RWPE2 (cell line): ENCODE measurements around the gene SORCS2.

Experiments used
- ATAC-seq: fragments of 200-7000 bp; cut with Tn5 transposase; 3 replicates; pipeline ENCODE4 v1.9.1; 2021; ENCODE audit warnings: low read depth
- DNase-seq: peaks from one replicate; pipeline ENCODE4 v3.0.0-alpha.2; 2020; ENCODE audit warnings: low spot score
- H3K27ac ChIP-seq: fragments of 450-650 bp; 2 replicates; pipeline ENCODE4 v1.5.1; 2017; ENCODE audit warnings: mild to moderate bottlenecking; ENCODE audit not compliant: poor library complexity, severe bottlenecking
- H3K27me3 ChIP-seq: fragments of 250-450 bp; sonication (Bioruptor Pico); 2 replicates; pipeline ENCODE4 v1.5.1; 2021; ENCODE audit warnings: mild to moderate bottlenecking, moderate library complexity; ENCODE audit not compliant: insufficient read depth, poor library complexity, severe bottlenecking
- H3K36me3 ChIP-seq: fragments of 250-450 bp; sonication (Bioruptor Pico); 2 replicates; pipeline ENCODE4 v1.5.1; 2020; ENCODE audit warnings: low read depth, mild to moderate bottlenecking, moderate library complexity
- H3K4me1 ChIP-seq: fragments of 250-450 bp; sonication (Bioruptor Pico); 2 replicates; pipeline ENCODE4 v1.5.1; 2021; ENCODE audit warnings: mild to moderate bottlenecking, moderate library complexity; ENCODE audit not compliant: insufficient read depth, poor library complexity, severe bottlenecking
- H3K4me3 ChIP-seq: fragments of 250-450 bp; sonication (Bioruptor Pico); 2 replicates; pipeline ENCODE4 v1.5.1; 2021; ENCODE audit warnings: mild to moderate bottlenecking, moderate library complexity; ENCODE audit not compliant: severe bottlenecking
- H3K9me3 ChIP-seq: fragments of 250-450 bp; sonication (Bioruptor Pico); 2 replicates; pipeline ENCODE4 v1.5.1; 2021; ENCODE audit warnings: mild to moderate bottlenecking, moderate library complexity; ENCODE audit not compliant: severe bottlenecking
- CTCF ChIP-seq: fragments of 450-650 bp; IDR thresholded peaks from one replicate; pipeline ENCODE4 v1.5.1; 2017; ENCODE audit warnings: mild to moderate bottlenecking, moderate library complexity; ENCODE audit not compliant: poor library complexity, severe bottlenecking

SORCS2 gene

GRCh38 chr4:7195546-7196287 is 3.4 kb downstream of the SORCS2 start:
- Histone ChIP-seq H3K27ac (no peak overlapping the region), H3K4me1 (no peaks in the 10 kb centered on the region), H3K9me3 (no peaks in the 10 kb centered on the region), H3K27me3 (peaks cover 18% of the 10 kb centered on the region), H3K36me3 (no peaks in the 10 kb centered on the region), H3K4me3 (no peak overlapping the region)
- DNase-seq (no peak), ATAC-seq (no peak)
- no peak for TF ChIP-seq CTCF

- no peak overlapping the region for H3K4me3 ChIP-seq
- H3K36me3 ChIP-seq, result no peaks in the 10 kb centered on the region
- no peak overlapping the region for H3K27ac ChIP-seq
- DNase-seq (no peak), ATAC-seq (no peak)
- no peak for TF ChIP-seq CTCF
- peaks cover 18% of the 10 kb centered on the region for H3K27me3 ChIP-seq
- no peaks in the 10 kb centered on the region for H3K9me3 ChIP-seq
- H3K4me1 ChIP-seq, result no peaks in the 10 kb centered on the region
Observed at GRCh38 chr4:7196288-7196651, 3.9 kb downstream of the SORCS2 start.

GRCh38 chr4:7196736-7197135 is 4.4 kb downstream of the SORCS2 start:
- H3K4me1 ChIP-seq, result peaks cover 2% of the 10 kb centered on the region
- ATAC-seq, result peak; percentile 4; the same call in 1 of the 3 replicates
- peaks cover 18% of the 10 kb centered on the region for H3K27me3 ChIP-seq
- no peaks in the 10 kb centered on the region for H3K9me3 ChIP-seq
- DNase-seq, result no peak
- H3K36me3 ChIP-seq, result no peaks in the 10 kb centered on the region
- H3K4me3 ChIP-seq, result no peak overlapping the region
- no peak overlapping the region for H3K27ac ChIP-seq
- TF ChIP-seq CTCF, result no peak

- H3K4me1 ChIP-seq, result peaks cover 14% of the 10 kb centered on the region
- no peak overlapping the region for H3K27ac ChIP-seq
- no peaks in the 10 kb centered on the region for H3K36me3 ChIP-seq
- TF ChIP-seq CTCF, result no peak
- DNase-seq (no peak), ATAC-seq (no peak)
- no peaks in the 10 kb centered on the region for H3K9me3 ChIP-seq
- no peak overlapping the region for H3K4me3 ChIP-seq
- peaks cover 17% of the 10 kb centered on the region for H3K27me3 ChIP-seq
Observed at GRCh38 chr4:7197910-7198309, 5.6 kb downstream of the SORCS2 start.

- H3K27me3 ChIP-seq, result peaks cover 10% of the 10 kb centered on the region
Observed at GRCh38 chr4:7198440-7199128, 6.2 kb downstream of the SORCS2 start.

More at GRCh38 chr4:7198440-7199128, 6.2 kb downstream of the SORCS2 start:
- Histone ChIP-seq H3K27ac (no peak overlapping the region), H3K4me1 (peaks cover 15% of the 10 kb centered on the region), H3K9me3 (no peaks in the 10 kb centered on the region), H3K4me3 (no peak overlapping the region), H3K36me3 (no peaks in the 10 kb centered on the region)
- no peak for TF ChIP-seq CTCF
- ATAC-seq (no peak), DNase-seq (no peak)
